NB4 (cell line): ENCODE data around the gene RNF157.

Experiments
- CTCF ChIP-seq: IDR thresholded peaks from one replicate; pipeline ENCODE4 v1.5.1; 2012; ENCODE audit warnings: low read depth, low read length
- MAX ChIP-seq: IDR thresholded peaks from 2 replicates; pipeline ENCODE4 v1.6.1; 2011; ENCODE audit warnings: low read depth, low read length
- MYC ChIP-seq: IDR thresholded peaks from 2 replicates; pipeline ENCODE4 v1.6.1; 2011; ENCODE audit warnings: low read depth, low read length
- POLR2A ChIP-seq: IDR thresholded peaks from 2 replicates; pipeline ENCODE4 v1.6.1; 2011; ENCODE audit warnings: mild to moderate bottlenecking; ENCODE audit not compliant: insufficient read length; ENCODE audit errors: extremely low read depth

- TF ChIP-seq CTCF (no peak), POLR2A (no peak), MAX (no peak), MYC (no peak)
Observed at GRCh38 chr17:76094046-76094445, 146.2 kb downstream of the RNF157 start.
